ENCODE data around the gene DEF6.

GRCh38 chr6:35291491-35291890 is 6.1 kb upstream of the DEF6 start:
- TF ChIP-seq, protein P1, sequence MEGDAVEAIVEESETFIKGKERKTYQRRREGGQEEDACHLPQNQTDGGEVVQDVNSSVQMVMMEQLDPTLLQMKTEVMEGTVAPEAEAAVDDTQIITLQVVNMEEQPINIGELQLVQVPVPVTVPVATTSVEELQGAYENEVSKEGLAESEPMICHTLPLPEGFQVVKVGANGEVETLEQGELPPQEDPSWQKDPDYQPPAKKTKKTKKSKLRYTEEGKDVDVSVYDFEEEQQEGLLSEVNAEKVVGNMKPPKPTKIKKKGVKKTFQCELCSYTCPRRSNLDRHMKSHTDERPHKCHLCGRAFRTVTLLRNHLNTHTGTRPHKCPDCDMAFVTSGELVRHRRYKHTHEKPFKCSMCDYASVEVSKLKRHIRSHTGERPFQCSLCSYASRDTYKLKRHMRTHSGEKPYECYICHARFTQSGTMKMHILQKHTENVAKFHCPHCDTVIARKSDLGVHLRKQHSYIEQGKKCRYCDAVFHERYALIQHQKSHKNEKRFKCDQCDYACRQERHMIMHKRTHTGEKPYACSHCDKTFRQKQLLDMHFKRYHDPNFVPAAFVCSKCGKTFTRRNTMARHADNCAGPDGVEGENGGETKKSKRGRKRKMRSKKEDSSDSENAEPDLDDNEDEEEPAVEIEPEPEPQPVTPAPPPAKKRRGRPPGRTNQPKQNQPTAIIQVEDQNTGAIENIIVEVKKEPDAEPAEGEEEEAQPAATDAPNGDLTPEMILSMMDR (IDR thresholded peaks at IDR 0.05), result no peak
- TF ChIP-seq POLR2A (IDR thresholded peaks at IDR 0.05), result no peak

Measured in heart left ventricle (tissue), 13 donors.